HG03135 (cell line): ENCODE measurements around the gene MS4A15.
A peak's percentile ranks its signal among the peaks of the same experiment; 100 is the strongest.
"Not testable (repeated sequence)": the region's sequence is repeated elsewhere in the genome, so short reads cannot be mapped to it uniquely, and the experiment has no call there.

Experiments used
- ATAC-seq: cut with Tn5 transposase; IDR thresholded peaks from one replicate; pipeline ENCODE4 v1.9.1; 2021; ENCODE audit warnings: mild to moderate bottlenecking, moderate library complexity; ENCODE audit not compliant: unreplicated experiment

Gene MS4A15

DNA sequence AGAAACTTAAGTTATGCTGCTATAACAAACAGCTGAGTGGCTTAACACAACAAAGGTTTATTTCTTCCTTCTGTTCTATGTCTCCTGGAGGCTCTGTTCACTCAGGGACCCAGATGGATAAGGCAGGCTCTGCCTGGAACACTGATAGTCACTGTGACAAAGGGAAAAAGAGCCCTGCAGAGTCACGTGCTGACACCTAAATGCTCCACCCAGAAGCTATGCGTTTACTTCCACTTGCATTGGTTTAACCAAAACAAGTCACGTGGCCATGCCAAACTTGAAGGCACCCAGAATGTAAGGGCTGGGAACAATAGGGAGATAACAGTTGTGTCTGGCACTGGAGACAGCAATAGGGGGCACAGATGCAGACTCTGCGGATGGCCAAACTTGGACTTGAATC is 3.4 kb upstream of the MS4A15 start:
- no peak for ATAC-seq

DNA sequence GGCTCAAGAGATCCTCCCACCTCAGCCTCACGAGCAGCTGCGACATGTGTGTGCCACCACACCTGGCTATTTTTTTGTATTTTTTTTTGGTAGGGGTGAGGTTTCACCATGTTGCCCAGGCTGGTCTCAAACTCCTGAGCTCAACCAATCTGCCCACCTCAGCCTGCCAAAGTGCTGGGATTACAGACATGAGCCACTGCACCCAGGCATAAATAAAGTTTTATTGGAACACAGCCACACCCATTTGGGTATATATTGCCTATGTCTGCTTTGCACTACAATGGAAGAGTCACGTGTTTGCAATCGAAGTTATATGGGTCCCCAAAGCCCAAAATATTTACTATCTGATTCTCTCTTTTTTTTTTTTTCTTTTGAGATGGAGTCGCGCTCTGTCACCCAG is 1.8 kb upstream of the MS4A15 start:
- ATAC-seq: no peak

DNA sequence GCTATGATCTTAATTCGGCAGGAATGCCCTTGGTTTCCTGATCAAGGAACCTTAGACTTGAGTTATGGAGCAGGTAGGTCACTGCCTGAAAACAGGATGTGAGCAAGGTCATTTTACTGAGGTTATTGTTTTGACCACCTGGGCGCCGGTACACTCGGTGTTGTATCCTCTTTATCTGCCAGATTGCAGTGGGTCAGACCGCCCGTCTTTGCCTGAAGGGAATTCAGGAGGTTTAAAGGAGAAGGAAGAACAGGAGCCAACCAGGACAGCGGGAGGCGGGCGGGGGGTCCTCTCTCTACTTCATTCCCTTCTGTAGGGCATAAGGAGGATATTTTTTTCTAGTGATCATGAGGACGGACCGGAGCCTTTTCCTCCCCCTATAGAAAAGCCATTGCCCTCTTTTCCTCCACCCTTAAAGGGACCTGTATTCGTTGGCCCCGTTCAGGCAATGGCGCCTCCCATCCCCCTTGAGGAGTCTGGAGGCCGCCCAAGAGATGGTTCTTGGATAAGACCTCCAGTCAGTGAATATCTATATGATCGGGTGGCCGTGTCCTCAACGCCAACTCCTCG is 649 bp downstream of the MS4A15 start:
- no peak for ATAC-seq

DNA sequence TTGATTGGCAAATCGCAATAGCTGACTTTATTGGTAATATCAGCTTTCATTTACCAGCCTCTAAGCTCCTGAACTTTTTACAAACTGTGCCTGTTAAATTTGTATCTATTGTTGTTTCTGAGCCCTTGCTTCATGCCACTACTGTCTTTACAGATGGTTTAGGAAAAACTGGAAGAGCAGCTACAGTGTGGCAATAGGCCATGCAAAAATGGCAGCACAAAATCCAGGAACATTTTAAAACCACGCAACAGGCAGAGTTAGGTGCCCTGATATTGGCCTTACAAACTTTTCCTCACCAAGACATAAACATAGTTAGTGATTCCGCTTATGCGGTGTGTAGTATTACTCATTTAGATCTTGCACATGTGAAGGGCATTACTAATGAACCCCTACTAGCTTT is 2.0 kb downstream of the MS4A15 start:
- not testable (repeated sequence) for ATAC-seq

DNA sequence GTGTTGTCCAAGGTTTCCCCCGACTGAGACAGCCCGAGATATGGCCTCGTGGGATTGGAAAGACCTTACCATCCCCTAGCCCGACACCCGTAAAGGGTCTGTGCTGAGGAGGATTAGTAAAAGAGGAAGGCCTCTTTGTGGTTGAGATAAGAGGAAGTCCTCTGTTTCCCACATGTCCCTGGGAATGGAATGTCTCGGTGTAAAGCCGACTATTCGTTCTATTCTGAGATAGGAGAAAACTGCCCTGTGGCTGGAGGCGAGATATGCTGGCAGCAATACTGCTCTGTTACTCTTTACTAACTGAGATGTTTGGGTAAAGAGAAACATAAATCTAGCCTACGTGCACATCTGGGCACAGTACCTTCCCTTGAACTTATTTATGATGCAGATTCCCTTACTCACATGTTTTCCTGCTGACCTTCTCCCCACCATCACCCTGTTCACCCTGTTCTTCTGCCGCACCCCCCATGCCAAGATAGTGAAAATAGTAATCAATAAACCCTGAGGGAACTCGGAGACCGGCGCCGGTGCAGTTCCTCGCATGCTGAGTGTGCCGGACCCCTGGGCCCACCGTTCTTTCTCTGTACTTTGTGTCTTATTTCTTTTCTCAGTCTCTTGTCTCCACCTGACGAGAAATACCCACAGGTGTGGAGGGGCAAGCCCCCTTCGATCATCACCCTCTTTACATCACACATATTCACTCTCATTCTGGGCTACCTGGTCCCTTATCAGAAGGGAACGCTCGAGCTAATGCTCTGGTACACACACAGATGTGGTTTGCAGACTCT is 3.0 kb downstream of the MS4A15 start:
- not testable (repeated sequence) for ATAC-seq

DNA sequence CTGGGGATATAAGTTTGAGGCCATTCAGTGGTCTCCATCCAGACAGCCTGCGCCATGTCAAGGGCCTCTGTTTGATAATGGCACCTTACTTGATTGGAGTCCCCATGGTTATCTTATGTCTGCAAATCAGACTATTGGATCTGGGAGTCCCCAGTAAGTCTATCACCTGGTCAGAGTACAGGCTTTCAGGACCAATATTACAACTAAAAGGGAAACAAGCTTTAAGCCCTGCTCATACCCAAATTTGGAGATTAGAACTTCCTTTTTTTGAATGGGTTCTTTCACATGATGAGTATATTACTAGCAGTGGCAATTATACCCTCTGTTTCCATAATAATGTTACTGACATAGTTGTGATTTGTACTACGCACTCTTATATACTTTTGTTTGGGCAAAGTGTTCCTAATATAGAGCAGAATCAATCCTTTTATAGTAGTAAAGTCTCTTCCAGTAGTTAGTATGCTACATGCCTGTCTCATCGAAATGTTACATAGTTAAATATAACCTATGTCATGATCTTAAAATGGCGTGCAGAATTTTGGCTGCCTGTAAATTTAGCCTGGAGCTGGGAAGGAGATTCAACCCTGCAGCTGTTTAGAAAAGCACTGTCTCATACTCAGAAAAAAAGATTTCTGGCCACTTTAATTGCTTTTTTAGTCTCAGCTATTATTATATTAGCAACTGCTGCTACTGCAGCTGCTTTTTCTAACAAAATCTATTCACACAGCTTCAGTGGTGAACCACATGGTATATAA is 4.9 kb downstream of the MS4A15 start:
- ATAC-seq: no peak

DNA sequence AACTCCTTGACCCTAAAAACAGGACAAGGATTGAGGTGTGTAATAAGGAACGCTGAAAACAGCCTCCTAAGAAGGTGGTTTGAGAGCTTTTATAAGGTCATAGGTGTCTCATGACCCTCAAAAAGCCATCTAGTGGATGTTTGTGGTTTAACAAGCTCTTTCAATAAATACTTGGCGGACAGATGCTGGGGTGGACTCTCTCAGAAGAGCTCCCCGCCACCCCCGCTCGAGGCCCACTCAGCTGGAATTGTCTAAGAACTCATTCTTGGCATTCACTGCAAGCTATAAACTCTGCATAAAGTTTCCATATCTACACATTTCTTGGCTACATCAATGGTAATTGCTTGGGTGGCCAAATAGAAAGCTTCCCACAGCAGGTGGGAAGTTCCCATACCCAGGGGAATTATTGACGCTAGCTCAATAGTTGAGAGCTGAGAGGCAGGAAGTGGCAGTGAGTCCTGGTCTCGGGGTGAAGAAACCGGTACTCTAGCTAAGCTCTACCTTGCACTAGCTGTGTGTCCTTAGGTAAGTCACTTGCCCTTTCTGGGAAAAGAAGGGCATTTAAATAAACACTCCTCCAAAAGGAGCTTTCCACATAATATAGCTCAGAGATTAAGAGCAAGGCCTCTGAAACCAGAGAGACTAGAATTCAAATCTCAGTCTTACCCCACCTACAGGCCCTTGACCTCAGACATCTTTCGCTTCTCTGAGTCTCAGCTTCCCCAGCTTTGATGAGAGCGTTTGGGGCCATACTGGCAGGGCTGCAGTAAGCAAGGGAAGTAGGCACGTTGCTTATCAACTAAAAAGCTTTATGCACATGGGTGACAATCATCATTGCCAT is 6.4 kb downstream of the MS4A15 start:
- peak; percentile 66 for ATAC-seq

DNA sequence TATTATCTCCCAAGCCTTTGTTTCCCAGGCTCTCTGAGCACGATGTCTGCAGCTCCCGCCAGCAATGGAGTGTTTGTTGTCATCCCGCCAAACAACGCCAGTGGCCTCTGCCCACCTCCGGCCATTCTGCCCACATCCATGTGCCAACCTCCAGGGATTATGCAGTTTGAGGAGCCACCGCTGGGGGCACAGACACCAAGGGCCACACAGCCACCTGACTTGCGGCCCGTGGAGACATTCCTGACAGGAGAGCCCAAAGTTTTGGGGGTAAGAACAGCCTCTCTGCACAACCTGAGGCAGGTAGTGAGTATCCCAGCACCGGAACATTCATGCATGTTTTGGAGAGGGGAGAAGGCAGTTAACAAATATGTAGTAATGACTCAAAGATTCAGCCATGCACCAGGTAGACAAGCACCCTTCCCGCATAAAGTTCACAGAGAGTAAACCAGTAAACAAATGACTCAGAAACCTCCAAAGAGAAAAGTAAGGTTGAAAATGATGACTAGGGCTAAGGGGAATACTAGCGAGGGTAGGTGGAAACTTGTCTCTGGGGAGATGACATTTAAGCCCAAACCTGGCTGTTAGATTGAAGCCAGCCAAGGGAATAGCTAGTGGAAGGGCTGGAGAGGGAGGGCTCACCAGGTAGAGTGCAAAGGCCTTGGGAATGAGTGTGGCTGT is 7.2 kb downstream of the MS4A15 start:
- ATAC-seq: no peak

DNA sequence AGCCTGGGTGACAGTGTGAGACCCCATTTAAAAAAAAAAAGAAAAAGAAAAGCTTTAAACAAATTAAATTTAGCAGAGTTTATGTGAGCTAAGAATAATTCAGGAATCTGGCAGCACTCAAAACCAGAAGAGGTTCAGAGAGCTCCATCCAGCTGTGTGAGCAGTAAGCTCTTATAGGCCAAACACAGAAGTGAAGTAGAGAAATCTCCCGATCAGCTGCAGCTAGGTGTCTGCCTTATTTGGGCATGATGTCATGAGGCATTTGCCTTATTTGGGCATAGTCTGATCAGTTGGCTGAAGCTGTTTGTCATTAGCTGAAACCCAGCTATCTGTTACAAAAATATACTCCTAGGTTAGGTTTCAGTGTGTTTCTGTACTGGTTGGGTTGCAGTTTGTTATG is 8.2 kb downstream of the MS4A15 start:
- ATAC-seq: peak; percentile 48

DNA sequence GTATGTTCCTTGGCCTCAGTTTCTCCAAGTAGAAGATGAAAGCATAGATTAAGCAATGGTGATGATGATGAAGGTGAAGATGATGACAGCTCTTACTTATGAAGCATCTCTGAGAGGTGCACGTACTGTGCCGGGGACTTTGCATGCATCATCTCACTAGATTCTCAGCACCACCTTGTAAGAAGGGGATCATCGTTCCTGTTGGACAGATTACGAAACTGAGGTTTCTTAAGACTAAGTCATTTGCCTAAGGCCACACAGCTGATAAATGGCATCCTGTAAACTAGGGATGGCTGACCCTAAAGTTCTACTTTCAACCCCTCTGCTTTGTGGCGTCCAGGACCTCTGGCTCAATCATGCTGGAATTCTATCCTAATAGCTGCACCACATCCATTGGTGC is 8.7 kb downstream of the MS4A15 start:
- no peak for ATAC-seq

DNA sequence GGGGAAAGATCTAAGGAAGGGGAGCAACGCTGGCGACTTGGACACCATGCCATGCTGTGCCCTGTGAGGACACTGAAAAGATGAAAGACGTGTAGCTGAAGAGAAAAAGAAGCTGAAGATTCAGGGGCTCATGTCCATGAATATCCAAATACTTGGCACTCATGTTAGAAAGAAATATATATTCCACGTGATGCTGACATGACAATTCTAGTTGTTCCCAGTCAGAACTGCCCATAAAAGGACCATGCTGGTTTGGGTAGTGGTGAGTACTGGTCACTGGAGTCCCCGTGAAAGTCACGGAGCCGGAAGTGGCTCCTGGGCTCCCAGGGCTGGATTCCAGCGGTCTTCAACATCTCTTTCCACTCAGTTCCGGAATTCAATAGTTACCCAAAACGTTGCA is 9.9 kb downstream of the MS4A15 start:
- ATAC-seq: no peak

DNA sequence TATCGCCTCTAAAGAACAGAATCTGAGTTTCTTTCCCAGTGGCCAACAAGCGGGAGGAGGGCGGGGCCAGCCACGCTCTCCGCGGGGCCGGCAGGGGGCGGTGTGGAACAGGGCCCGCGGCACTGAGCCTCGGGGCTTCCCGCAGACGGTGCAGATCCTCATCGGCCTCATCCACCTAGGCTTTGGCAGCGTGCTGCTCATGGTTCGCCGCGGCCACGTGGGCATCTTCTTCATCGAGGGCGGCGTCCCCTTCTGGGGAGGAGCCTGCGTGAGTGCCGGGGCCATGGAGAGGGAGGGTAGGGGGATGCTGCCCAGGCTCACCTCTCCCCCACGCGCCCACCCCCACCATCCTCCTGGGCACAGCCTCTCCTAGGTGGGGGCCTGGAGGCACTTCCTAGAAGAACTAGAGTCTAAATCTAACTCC is 10.7 kb downstream of the MS4A15 start:
- ATAC-seq: no peak

DNA sequence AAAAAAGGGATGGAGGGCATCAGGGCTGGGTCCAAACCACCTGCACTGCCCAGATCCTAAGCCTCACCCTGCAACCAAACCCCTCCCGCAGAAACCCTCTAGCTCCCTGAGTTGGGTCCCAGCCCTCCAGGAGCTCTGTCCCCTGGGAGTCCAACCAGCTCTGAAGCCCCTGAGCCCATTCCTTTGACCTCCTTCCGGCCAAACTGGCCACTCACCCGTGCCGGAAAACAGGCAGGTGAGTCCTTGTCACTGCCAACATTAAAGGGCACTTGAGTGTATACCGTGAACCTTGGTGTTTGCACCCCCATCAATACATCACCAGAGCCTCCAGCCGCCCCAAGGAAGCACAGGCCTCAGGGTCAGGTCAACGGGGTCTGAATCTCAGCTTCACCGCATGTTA is 11.5 kb downstream of the MS4A15 start:
- no peak for ATAC-seq

DNA sequence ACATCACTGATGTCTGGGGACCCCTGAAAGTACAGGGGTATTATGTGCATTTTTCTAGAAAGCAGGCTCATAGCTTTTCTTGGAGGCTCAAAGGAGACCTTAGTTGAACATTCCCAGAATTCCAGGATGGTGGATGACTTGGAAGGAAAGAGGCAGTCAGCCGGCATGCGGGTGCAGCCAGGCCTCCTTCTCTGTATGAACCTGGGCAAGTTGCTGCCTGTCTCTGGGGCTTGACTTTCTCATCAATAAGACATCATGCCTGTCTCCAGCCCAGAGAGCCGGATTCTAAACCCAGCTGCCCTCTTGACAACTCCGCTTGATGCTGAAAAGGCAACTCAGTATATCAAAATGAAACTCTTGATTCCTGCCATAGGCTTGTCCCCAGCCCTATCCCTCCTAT is 12.6 kb downstream of the MS4A15 start:
- no peak for ATAC-seq

DNA sequence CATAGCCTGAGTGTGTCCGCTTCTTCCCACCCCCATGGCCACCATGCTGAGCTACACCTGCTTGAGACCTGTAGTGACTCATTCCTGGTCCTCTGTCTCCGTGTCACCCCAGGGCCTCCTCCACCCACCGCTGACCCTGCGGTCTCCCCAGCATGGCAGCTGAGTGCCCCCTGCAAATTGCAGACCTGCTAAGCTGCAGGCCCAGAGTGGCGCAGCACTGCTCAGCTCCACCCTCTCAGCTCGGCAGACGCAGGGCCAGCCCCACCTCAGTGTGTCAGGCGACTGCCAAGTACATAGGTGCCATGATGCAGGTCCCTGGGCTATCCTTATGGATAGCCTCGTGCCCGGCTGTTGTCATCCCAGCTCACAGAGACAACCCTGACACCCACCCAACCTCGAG is 13.1 kb downstream of the MS4A15 start:
- no peak for ATAC-seq

DNA sequence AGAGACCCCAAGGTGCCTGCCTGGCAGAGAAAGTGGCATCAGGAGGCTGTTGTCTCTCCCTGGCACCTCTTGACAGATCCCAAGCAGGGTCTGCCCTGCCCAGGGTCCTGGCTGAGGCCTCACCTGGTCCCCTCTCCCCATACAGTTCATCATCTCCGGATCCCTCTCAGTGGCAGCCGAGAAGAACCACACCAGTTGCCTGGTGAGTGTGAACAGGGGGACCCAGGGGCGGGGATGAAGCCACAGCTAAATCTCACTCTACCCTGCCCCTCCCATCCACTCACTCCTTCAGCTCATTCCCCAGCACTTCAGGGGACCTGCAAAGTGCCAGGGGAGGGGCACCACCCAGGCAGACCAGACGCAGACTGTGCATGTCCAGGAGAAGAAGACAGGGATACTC is 14.5 kb downstream of the MS4A15 start:
- ATAC-seq: no peak

DNA sequence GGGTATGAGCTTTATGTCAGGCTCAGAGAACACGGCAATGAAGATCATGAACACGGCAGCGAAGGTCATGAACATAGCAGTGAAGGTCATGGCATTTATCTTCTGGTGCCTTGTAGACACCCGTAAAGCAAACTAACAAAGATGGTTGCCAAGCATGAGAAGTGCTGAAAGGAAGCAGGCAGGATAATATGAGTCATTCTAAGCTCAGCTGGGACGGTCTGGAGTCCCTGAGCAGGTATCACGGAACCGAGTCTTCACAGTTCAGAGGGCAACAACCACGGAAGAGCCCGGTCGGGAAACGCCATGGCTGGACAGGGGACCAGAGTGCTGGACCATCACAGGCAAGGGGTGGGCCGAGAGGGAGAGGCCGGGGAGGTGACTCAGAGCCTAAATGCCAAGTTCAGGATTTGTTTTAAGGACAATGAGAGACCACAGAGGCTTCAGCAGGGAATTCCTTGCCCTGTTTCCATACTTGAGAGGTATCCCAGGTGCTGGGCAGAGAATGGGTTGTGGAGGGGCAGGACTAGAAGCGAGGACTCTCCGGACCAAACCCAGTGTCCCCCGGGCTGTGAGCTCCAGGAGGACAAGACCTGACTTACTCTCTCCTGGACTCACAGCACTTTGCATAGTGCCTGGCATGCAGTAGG is 15.3 kb downstream of the MS4A15 start:
- peak; percentile 39 for ATAC-seq

DNA sequence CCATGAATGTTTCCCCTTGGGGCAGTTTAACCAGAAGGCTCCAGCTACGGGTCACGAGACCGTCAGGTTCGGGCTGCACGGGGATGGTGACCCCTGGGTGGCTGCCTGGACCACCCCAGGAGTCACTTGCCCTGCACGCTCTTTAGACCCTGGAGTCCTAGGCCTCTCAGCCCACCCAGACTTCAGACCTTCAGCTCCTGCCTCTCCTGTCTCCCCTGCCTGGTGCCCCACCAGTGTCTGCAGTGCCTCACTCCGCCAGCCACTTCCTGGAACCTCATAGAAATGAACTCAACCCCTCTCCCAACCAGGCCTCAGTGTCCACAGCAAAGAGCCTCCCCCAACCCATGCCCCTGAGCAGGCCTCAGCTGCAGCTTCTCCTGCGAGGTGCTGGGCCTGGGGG is 16.0 kb downstream of the MS4A15 start:
- ATAC-seq: no peak

DNA sequence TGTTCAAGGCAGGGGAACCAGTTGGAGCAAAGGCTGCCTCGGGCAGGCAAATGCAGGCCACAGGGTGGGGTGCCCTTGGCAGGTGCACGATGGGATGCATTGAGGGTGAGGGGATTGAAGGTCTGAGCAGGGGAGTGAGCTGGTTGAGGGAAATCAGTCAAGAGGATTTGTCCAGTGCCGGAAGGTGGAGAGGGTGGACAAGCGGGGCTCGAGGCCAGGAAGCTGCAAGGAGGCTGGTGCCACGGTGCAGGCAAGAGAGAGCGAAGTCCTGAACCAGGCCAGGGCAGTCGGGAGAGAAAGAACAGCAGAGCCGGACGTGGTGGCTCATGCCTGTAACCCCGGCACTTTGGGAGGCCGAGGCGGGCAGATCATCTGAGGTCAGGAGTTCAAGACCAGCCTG is 18.1 kb downstream of the MS4A15 start:
- no peak for ATAC-seq

DNA sequence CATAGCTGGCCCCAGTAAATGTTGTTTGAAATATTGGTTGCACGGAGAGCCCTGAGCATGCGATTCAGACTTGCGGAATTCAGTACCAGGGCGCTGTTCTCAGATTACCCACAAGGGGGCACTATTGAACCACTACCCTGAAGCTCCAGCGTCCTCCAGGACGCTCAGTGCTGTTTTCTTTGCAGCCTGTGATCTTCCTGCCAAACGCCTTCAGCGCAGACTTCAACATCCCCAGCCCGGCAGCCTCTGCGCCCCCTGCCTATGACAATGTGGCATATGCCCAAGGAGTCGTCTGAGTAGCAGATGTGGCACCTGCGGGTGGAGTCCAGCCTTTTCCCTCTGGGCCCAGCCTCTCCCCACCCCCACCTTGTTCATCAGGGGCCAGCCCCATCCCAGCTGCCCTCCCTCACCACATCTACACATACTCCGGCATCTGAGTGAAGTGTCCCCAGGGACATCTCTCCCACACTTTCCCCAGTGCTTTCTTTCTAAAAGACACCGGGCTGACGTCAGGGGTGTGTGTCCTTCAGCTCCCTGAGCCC is 18.8 kb downstream of the MS4A15 start:
- peak; percentile 78 for ATAC-seq
